ENCODE data around the gene MAST3.
"Not testable (repeated sequence)": the region's sequence is repeated elsewhere in the genome, so short reads cannot be mapped to it uniquely, and the experiment has no call there.

Gene MAST3

GRCh38 chr19:18141031-18141430 is 43.5 kb downstream of the MAST3 start:
- DNase-seq = no peak

DNA sequence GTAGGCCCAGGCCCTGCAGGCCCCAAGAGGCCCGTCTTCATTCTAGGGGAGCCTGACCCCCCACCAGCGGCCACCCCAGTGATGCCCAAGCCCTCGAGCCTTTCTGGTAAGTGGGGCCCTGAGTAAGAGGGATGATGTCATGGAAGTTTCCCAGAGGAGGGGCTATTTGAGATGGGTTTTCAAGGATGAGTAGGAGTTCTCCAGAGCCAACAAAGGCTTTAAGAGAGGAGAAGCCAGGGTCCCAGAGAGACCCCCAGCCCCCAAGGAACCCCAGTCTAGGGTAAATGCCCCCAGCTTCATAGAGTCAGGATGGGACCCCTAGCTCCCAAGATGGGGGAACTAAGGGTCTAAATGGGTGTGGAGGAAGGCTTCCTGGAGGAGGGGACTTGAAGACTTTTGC is 46.3 kb downstream of the MAST3 start:
- no peak for DNase-seq

- no peak for DNase-seq
Measured at GRCh38 chr19:18144361-18144760, 46.8 kb downstream of the MAST3 start.

- no peak for DNase-seq
Measured at GRCh38 chr19:18144906-18145305, 47.3 kb downstream of the MAST3 start.

DNA sequence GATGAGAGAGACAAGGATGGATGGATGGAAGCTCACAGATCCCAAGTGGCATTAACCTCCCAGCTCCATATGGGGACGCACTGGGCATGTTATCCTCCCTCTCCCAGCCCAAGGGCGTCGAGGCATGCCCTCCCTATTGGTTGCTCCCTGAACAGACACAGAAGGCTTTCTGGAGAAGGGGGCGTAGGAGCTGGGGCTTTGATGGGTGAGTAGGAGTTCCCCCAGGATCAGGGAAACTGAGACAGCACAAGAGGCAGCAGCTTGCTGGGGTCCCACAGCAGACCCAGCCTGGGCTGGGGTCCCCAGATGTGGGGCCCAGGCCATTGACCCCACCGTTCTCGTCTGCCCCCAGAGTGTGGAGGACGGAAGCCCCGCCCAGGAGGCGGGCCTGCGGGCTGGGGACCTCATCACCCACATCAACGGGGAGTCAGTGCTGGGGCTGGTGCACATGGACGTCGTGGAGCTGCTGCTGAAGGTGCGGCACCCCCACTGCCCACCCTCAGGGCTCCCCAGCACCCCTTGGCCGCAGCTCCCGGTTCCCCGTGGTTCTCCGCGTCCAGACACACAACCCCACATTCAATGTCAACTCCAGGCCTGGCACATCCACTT is 47.9 kb downstream of the MAST3 start:
- DNase-seq = no peak

DNA sequence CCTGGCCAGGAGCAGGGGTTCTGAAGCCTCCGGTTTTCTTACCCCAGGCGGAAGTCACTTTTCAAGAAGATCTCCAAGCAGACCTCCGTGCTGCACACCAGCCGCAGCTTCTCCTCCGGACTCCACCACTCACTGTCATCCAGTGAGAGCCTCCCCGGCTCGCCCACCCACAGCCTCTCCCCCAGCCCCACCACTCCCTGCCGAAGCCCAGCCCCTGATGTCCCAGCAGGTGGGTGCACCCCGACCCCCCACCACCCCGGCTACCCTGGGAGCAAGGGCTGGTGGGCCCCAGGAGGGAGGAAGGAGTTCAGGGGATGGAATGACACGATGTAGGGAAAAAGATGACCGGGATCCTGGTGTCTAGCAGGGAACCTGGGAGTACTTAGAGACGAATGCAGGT is 49.8 kb downstream of the MAST3 start:
- DNase-seq = no peak

GRCh38 chr19:18149596-18149975 is 52.0 kb downstream of the MAST3 start:
- no peak for DNase-seq

- DNase-seq = no peak
Measured at GRCh38 chr19:18150776-18151624, 53.4 kb downstream of the MAST3 start.

DNA sequence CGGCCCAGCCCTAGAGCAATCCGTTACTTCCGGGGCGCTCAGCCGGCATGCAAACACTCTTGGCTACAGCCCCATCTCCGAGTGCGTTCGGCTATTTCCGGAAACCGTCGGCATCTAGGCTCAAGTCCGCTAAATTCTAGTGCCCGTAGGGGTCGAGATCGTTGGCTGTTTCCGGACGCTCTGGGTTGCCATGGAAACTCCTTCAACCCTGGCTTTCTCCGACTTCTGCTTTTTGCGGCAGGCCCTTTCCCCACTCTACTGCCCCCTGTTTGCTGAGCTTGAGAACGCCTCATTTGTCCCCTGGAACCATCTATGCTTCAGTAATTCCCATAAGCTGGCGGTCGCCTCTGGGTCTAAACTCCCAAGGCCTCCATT is 54.9 kb downstream of the MAST3 start:
- peak; percentile 98 to 99 for DNase-seq

- DNase-seq = peak; percentile 100
Measured at GRCh38 chr19:18152817-18153555, 55.4 kb downstream of the MAST3 start, which contains the start of gene PIK3R2. Gene PIK3R2 (plus strand): TSS chr19:18153163. CDS start chr19:18155880, 2,717 bp downstream.

GRCh38 chr19:18153556-18154134 is 56.1 kb downstream of the MAST3 start:
- peak; percentile 43 to 50 for DNase-seq

DNA sequence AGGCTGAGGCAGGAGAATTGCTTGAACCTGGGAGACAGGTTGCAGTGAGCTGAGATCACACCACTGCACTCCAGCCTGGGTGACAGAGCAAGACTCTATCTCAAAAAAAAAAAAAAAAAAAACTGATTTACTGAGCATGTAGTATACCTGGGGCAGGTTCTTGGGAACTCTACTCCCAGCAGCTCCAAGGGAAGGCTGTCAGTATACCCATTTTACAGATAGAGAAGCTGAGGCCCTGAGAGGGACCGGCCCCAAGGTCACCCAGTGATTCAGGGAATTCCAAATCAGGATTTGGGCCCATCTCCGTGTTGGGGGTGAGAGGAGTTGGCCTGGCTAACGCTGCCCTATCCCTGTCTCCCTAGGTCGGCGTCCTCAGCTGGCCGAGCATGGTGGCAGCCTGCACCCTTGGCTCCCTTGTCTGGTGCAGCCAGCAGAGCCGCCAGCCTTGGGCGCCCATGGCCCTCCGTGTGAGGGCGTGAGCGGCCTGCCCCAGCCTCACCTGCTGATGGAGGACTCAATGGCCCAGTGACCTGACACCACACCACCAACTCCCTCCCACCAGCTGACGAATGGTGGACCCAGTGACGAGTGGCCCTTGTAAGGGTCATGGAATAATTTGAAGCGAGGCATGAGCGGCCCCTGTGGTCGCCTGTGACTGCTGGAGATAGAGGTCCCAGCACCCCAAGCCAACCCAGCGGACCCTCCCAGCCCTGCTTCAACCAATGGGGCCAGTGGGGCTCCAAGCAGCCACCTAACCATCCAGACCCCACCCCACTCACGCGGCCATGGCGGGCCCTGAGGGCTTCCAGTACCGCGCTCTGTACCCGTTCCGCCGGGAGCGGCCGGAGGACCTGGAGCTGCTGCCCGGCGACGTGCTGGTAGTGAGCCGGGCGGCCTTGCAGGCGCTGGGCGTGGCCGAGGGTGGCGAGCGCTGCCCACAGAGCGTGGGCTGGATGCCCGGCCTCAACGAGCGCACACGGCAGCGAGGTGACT is 57.8 kb downstream of the MAST3 start:
- no peak for DNase-seq

- no peak for DNase-seq
Measured at GRCh38 chr19:18156268-18156667, 58.7 kb downstream of the MAST3 start.

DNA sequence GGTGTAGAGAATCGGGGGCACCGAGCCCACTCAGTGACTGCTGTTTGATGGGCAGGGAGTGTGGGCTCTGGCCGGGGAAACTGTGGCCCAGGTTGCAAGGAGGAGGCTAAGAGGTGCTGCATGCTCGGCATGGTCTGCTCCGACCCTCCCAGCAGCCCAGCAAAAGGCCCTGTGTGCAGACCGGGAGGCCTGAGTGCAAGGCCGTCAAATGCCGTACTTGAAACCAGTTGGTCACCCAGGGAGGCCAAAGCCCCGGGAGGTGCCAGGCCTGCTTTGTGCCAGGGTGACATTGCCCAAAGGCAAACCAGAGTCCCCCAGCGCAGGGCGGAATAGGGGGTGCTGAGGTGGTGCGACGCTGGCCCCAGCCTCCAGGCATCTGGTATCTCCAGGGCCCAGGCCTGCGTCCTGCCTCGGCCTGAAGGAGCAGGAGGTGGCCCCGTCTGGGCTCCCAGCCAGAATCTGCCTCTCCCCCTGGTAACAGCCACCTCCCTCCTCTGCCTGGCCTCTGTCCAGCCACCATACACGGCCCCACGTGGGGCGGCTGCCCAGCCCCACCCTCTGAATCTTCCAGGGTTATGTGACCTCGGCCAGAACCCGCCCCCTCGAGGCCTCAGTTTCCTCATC is 59.4 kb downstream of the MAST3 start:
- DNase-seq = no peak

GRCh38 chr19:18157465-18158063 is 60.0 kb downstream of the MAST3 start:
- DNase-seq = no peak

GRCh38 chr19:18158467-18158866 is 60.9 kb downstream of the MAST3 start:
- DNase-seq = no peak

DNA sequence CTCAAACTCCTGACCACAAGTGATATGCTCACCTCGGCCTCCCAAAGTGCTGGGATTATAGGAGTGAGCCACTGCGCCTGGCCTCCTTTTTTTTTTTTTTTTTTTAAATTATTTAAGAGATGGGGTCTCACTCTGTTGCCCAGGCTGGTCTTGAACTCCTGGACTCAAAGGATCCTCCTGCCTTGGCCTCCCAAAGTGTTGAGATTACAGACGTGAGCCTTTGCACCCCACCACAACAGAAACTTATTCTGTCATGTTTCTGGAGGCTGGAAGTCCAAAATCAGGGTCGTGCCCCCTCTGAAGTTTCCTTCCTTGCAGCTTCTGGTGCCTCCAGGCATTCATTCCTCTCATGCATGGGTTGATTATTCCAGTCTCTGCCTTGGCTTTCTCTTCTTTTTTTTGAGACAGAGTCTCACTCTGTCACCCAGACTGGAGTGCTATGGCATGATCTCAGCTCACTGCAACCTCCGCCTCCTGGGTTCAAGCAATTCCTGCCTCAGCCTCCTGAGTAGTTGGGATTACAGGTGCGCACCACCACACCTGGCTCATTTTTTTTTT is 61.6 kb downstream of the MAST3 start:
- DNase-seq = not testable (repeated sequence)

- no peak for DNase-seq
Measured at GRCh38 chr19:18159810-18160209, 62.2 kb downstream of the MAST3 start.

DNA sequence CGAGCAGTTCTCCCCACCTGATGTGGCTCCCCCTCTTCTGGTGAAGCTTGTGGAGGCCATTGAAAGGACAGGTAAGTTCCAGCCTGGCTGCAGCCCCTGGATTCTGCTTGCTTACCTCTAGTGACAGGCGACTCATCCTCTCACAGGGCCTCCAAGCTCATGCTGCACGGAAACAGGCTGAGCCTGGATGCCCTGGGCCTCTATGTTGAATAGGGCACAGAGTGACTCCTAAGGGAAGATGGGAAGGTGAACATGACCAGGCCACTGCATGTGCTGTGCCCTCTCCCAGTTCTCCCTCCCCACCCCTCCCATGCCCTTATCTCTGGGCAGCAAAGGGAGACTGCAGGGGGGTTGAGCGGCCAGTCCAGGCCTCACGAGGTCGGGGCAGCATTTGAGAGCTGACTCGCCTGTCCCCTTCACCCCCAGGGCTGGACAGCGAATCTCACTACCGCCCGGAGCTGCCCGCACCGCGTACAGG is 63.0 kb downstream of the MAST3 start:
- peak in 1 of 2 donors; percentile 17 for DNase-seq

DNA sequence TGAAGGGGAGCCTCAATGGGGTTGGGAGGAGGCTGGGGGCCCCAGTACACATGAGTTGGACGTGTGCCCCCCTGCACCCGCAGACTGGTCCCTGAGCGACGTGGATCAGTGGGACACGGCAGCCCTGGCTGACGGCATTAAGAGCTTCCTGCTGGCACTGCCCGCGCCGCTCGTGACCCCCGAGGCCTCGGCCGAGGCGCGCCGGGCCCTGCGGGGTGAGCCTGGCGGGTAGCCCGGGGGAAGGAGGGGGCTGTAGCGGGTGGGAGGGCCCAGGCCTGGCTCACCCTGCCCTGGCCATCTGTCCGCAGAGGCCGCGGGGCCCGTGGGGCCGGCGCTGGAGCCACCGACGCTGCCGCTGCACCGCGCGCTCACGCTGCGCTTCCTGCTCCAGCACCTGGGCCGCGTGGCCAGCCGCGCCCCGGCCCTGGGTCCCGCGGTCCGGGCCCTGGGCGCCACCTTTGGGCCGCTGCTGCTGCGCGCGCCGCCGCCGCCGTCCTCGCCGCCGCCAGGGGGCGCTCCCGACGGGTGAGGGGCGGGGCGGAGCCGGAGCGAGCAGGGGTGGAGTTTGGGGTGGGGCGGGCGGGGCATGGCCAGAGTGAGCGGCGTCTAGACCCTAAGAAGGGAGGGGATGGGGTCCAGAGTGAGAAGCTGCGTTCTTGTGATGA is 63.5 kb downstream of the MAST3 start:
- peak; percentile 83 to 84 for DNase-seq
